HL-60 (cell line): ENCODE measurements around the gene PARVA.

Experiments
- DNase-seq, 2 experiments: peaks; one replicate each; pipeline ENCODE4 v3.0.0-alpha.2; 2010 to 2020; ENCODE audit warnings: low read depth in 1 of 2, low spot score in 1 of 2
- H3K27ac ChIP-seq: fragments of 250-450 bp; sonication (Bioruptor Pico); replicated peaks from 2 replicates; pipeline ENCODE4 v1.5.1; 2020; ENCODE audit warnings: mild to moderate bottlenecking, moderate library complexity
- H3K27me3 ChIP-seq: fragments of 250-450 bp; sonication (Bioruptor Pico); 2 replicates; pipeline ENCODE4 v1.5.1; 2021; ENCODE audit warnings: mild to moderate bottlenecking, moderate library complexity; ENCODE audit not compliant: insufficient read depth, poor library complexity, severe bottlenecking
- H3K4me3 ChIP-seq: replicated peaks from 2 replicates; pipeline ENCODE4 v1.5.1; 2011; ENCODE audit warnings: mild to moderate bottlenecking, control low read depth, low read length; ENCODE audit not compliant: insufficient read depth
- CTCF ChIP-seq: IDR thresholded peaks from one replicate; pipeline ENCODE4 v1.5.1; 2011; ENCODE audit warnings: low read length, control low read depth, inconsistent platforms; ENCODE audit not compliant: insufficient read depth
- GABPA ChIP-seq: IDR thresholded peaks from 2 replicates; pipeline ENCODE4 v1.6.1; 2012; ENCODE audit warnings: low read depth
- POLR2AphosphoS5 ChIP-seq: IDR thresholded peaks from 2 replicates; pipeline ENCODE4 v1.6.1; 2012; ENCODE audit warnings: low read depth
- REST ChIP-seq: IDR thresholded peaks from 2 replicates; pipeline ENCODE4 v1.6.1; 2012; ENCODE audit warnings: low read depth; ENCODE audit not compliant: insufficient replicate concordance
- SPI1 ChIP-seq: IDR thresholded peaks from 2 replicates; pipeline ENCODE4 v1.6.1; 2012; ENCODE audit warnings: low read depth, mild to moderate bottlenecking, borderline replicate concordance

PARVA gene

GRCh38 chr11:12509371-12509770, 132.0 kb downstream of the PARVA start:
- DNase-seq, result no peak
- Histone ChIP-seq H3K4me3 (no peak overlapping the region), H3K27me3 (no peaks in the 10 kb centered on the region), H3K27ac (no peak overlapping the region)
- TF ChIP-seq POLR2AphosphoS5 (no peak), CTCF (no peak), SPI1 (no peak), REST (no peak), GABPA (no peak)

- TF ChIP-seq POLR2AphosphoS5 (no peak), GABPA (no peak), CTCF (no peak), SPI1 (no peak), REST (no peak)
- no peak for DNase-seq
- Histone ChIP-seq H3K4me3 (no peak overlapping the region), H3K27ac (no peak overlapping the region), H3K27me3 (no peaks in the 10 kb centered on the region)
These were observed 134.8 kb downstream of the PARVA start for GRCh38 chr11:12512132-12512531.

- TF ChIP-seq REST (no peak), CTCF (no peak), POLR2AphosphoS5 (no peak), SPI1 (no peak), GABPA (no peak)
- H3K27ac ChIP-seq, result no peak overlapping the region
- H3K27me3 ChIP-seq, result no peaks in the 10 kb centered on the region
- no peak overlapping the region for H3K4me3 ChIP-seq
- DNase-seq, result no peak
These were observed 135.5 kb downstream of the PARVA start for GRCh38 chr11:12512826-12513395.
